IPS-11a (cell line): ENCODE measurements around the gene USP43.

Experiments
- H3K4me3 ChIP-seq: one replicate; pipeline ENCODE4 v1.5.1; 2013; ENCODE audit warnings: low read depth, low read length, control low read depth

The USP43 gene

GRCh38 chr17:9707948-9708347 is 62.6 kb downstream of the USP43 start:
- H3K4me3 ChIP-seq = no peak overlapping the region

- H3K4me3 ChIP-seq = no peak overlapping the region
Observed at GRCh38 chr17:9714801-9715200, 69.5 kb downstream of the USP43 start.

GRCh38 chr17:9715503-9716016 is 70.2 kb downstream of the USP43 start:
- H3K4me3 ChIP-seq = no peak overlapping the region

- H3K4me3 ChIP-seq = no peak overlapping the region
Observed at GRCh38 chr17:9725575-9725974, 80.3 kb downstream of the USP43 start.

GRCh38 chr17:9726291-9726690 is 81.0 kb downstream of the USP43 start:
- H3K4me3 ChIP-seq = no peak overlapping the region

- H3K4me3 ChIP-seq = no peak overlapping the region
Observed at GRCh38 chr17:9728005-9728404, 82.7 kb downstream of the USP43 start.

GRCh38 chr17:9728564-9728963 is 83.2 kb downstream of the USP43 start:
- no peak overlapping the region for H3K4me3 ChIP-seq

- no peak overlapping the region for H3K4me3 ChIP-seq
Observed at GRCh38 chr17:9729034-9729650, 83.8 kb downstream of the USP43 start.

- no peak overlapping the region for H3K4me3 ChIP-seq
Observed at GRCh38 chr17:9729735-9730420, 84.6 kb downstream of the USP43 start.

- H3K4me3 ChIP-seq = no peak overlapping the region
Observed at GRCh38 chr17:9750524-9750923, 105.2 kb downstream of the USP43 start.

GRCh38 chr17:9755083-9755482 is 109.8 kb downstream of the USP43 start:
- no peak overlapping the region for H3K4me3 ChIP-seq

GRCh38 chr17:9760266-9760665 is 114.9 kb downstream of the USP43 start:
- H3K4me3 ChIP-seq = no peak overlapping the region

- no peak overlapping the region for H3K4me3 ChIP-seq
Observed at GRCh38 chr17:9763643-9764042, 118.3 kb downstream of the USP43 start.

GRCh38 chr17:9765322-9765721 is 120.0 kb downstream of the USP43 start:
- no peak overlapping the region for H3K4me3 ChIP-seq

- H3K4me3 ChIP-seq = no peak overlapping the region
Observed at GRCh38 chr17:9766970-9767369, 121.7 kb downstream of the USP43 start.

- no peak overlapping the region for H3K4me3 ChIP-seq
Observed at GRCh38 chr17:9767432-9767991, 122.2 kb downstream of the USP43 start.

- H3K4me3 ChIP-seq = no peak overlapping the region
Observed at GRCh38 chr17:9768381-9768934, 123.1 kb downstream of the USP43 start.

- no peak overlapping the region for H3K4me3 ChIP-seq
Observed at GRCh38 chr17:9769036-9769695, 123.8 kb downstream of the USP43 start.

GRCh38 chr17:9771465-9771864 is 126.1 kb downstream of the USP43 start:
- no peak overlapping the region for H3K4me3 ChIP-seq

- no peak overlapping the region for H3K4me3 ChIP-seq
Observed at GRCh38 chr17:9772658-9773057, 127.3 kb downstream of the USP43 start.

GRCh38 chr17:9776911-9777310 is 131.6 kb downstream of the USP43 start:
- H3K4me3 ChIP-seq = no peak overlapping the region
